GM04504 (cell line): Measurements from ENCODE around the gene BTNL3.
"Not testable (repeated sequence)": the region's sequence is repeated elsewhere in the genome, so short reads cannot be mapped to it uniquely, and the experiment has no call there.

Experiments used
- DNase-seq: peaks from one replicate; pipeline ENCODE4 v3.0.0-alpha.2; 2012; ENCODE audit warnings: low read depth

BTNL3 gene

DNA sequence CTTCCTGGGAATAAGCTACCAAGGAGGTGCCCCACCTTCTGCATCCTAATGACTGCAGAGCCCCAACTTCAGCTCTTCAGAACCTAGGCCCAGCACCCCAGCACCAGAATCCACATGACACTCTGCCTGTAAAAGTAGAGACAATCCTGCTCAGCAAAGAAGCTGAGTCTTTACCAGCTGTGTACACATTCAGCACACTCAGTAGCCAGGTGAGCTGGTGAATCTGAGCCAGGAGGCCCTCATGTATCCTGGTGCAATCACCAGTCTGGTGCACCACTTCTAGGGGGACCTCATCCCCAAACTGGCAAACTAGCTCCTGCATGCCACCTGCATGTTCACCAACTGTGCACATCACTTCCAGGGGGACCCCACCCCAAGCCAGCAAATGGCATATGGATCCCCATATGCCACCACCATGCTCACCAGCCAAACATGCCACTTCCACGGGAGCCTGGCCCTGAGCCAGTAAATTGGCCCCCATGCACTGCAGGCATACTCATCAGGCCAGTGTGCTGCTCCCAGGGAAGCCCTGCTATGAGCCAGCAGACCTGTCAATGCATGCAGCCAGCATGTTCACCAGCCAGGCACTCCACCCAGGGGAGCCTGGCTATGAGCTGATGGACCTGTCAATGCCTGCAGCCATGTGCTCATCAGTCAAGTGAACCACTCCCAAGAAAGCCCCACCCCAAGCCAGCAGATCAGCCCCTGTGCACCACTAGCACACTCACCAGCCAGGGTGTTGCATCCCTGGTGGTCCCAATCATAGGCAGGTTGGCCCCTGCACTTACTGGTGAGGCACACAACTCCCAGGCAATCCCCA is 35.8 kb downstream of the BTNL3 start:
- DNase-seq: no peak

DNA sequence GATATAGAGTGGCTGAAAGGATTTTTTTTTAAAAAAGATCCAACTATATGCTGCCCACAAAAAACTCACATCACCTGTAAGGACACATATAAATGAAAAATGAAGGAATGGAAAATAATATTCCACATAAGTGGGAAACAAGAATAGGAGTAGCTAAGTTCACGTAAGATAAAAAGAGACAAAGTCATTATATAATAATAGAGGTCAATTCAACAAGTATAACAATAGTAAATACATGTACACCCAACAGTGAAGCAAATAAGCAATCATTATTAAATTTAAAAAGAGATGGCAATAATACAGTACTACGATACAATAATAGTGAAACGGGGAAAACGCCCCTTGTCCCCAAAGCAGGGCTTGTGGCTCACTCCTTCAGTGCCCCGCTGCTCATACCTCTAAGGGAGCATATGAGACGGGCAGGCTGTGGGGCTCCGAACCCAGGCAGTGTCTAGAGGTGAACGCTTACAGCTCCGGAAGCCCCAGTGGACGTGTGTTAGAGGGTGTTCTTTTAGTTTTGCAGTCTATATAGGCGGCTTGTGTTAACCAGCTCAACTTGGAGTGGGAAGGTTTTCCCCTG is 38.9 kb downstream of the BTNL3 start:
- no peak for DNase-seq

DNA sequence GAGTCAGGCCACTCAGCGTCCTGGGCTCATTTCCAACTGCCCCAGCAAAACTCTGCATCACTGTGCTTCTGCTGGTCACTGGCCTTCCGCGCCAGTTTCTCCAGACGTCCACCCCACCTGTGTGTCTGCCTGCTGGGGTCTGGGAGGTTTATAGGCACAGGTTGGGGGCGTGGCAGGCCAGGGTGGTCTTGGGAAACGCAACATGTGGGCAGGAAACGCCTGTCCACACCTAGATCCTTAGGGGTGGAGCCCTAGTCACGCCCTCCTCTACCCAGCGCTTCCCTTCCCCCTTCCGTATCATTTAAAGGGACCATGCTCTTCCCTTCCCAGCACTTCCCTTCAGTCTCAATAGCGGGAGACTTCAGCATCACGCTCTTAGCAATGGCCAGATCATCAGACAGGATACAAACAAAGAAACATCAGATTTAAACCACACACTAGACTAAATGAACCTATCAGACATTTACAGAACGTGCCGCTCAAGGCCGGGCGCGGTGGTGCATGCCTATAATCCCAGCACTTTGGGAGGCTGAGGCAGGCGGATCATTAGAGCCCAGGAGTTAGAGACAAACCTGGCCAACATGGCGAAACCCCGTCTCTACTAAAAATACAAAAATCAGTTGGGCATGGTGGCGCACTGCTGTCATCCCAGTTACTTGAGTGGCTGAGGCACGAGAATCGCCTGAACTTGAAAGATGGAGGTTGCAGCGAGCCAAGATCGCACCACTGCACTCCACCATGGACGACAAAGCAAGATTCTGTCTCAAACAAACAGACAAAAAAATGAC is 39.6 kb downstream of the BTNL3 start:
- DNase-seq: no peak

DNA sequence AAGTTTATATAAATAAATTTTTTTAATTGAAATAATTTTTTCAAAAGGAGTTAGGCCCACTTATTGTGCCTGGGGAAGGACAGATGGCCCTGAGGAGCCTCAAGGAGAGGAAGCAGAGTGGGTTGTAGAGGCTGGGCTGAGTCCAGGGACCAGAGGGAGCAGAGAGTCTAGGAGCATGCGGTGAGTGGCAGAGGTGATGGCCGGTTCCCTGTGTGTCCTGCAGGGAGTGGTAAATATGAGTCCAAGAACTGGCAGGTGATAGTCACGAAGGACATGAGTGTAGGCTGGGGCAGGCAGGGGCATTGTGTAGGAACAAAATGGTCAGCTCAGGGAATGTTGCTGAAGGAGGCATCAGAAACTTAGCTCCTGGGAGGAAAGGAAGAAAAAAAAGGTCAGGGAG is 43.1 kb downstream of the BTNL3 start:
- no peak for DNase-seq

DNA sequence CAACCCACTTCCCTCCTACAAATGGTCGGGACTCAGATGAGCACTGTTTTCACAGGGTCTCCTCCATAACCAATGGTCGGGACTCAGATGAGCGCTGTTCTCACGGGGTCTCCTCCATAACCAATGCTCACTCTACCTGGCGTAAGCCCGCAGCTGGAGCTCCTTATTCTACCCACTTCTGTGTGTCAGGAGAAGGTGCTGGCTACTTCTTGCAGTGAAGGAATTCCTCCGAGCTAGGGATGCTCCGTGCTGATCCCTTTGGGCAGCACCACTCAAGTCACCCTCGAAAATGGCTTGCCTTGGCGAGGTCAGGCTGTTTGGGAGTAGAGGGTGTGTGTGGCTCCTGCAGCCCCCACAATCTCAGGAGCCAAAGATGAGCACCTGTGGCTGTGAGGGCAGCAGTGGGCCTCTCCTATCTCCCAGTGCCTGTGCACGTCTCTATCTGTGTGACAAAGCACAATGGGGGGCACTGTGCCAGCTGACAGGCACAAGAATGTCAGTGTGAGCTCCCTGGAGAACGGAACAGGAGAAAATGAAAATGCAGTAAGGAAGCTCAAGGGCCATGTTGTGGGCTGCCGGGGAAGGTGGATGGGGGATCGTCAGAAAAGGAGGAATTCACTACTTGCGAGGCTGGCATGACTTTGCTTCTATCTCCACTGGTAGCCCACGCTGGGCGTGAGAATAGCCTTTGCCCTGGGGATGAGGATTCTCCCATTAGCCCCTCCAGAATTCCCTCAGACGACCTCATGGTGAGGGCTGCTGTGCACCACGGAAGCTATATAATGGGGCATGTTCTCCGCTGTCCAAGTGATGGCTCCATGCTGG is 47.6 kb downstream of the BTNL3 start:
- DNase-seq: no peak

DNA sequence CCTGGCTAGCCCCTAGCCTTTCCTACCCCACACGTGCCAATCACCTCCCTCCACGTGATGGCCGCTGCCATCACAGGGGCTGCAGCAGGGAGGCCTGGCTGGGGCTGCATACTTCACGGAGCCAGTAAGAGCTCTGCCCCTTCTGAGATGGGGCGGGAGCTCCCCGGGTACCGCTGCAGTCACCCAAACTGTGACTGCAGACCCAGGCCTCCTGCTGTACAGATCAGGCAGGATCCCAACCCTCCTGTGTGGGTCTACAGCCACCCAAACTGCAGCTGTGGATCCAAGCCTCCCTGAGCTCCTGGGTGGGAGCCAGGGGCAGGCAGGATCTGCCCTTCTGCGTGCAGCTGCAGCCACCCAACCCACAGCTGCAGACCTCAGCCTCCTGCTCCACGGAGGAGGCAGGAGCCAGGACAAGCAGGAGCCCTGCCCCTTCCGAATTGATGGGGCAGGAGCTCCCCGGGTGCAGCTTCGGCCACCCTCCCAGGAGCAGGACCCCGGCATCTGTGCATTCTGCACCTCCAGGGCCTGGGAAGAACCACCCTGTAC is 48.2 kb downstream of the BTNL3 start:
- DNase-seq: no peak

DNA sequence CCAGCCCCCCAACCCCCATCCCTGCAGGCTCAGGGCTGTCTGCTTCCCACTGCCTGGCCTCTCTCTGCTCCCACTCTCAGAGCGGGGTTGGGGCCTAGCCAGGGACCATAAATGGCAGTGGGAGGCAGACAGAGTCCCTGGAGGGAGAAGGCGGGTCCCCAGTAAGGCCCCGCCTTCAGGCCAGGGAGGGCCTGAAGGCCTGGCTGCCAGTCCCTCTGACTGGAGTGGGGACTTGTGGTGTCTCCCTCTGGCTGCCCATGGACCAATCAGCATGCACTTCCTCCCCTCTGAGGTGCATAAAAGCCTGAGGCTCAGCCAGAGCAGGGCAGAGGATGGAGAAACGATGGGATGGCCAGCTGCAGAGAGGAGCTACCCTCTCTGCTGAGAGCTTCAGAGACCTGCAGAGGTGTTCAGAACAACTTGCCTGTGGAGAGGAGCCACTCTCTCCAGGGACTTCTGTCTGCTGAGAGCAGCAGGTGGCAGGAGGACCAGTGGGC is 48.8 kb downstream of the BTNL3 start:
- no peak for DNase-seq

DNA sequence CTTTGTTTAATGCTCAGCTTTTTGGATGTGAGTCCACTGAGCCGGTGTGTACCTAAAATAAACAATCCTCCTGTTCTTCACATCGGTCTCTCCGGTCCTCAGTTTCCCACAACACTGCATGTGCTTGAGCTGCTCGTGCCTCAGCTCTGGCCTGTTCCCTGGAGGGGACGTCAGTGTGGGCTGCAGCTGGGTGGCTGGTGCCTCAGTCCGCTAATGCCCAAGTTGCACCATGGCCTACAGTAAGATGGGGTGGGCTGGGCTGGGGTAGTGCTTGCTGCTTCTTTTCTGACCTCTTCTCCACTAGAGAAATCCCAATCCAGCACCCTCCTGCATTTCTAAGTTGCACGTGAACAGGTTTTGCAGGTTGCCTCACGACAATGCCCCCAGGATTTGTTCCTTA is 50.8 kb downstream of the BTNL3 start:
- DNase-seq: no peak

DNA sequence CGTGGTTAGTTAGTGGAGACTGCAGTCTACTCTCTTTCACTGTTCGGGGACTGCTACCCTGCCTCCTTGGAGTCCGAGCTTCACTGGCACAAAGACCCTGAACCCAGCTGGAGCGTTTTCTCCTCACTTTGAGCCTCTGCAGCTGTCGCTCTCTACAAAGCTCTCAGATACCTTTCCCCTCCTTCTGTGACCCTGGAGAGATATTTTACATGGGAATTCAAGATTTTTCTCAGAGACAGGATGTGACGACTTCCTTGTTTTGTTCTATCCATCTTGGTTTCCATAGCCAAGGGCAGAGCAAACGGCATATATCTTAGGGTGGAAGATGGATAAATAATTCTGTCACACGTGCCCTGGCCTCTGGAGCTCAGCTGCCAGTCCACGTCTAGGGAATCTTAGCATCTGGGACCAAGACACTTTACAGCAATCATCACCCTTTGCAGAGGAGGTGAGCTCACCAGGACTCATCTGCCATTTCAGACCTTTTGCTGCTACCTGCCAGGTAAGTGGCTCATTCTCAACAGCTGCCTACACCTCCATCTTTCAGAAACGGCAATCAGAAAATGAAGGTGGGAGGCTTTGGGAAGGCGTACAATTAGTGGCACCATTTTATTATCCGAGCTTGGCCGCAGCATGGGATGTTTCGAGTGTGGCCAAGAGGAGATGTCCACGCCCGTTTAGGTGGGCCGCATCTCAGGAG is 51.4 kb downstream of the BTNL3 start, which contains the start of gene BTNL9:
BTNL9 (plus strand) TSS at position 336 of the 700 bp plus-strand sequence. CDS start 5,224 bp downstream, outside the sequence.
- no peak for DNase-seq

DNA sequence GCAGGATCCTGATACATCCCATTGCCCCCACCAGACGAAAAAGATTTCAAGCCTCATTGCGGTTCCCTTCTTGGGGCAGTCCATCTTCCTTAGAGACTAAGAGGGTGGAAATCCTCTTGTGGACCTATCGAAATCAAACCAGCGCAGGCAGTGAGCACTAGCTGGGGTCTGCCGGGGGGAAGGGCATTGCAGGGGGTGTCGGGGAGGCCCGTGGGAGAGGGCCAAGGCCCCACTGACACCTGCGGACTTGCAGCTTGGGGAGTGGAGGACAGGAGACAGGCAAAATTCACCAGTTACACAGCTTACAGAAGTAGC is 51.9 kb downstream of the BTNL3 start:
- DNase-seq: no peak

DNA sequence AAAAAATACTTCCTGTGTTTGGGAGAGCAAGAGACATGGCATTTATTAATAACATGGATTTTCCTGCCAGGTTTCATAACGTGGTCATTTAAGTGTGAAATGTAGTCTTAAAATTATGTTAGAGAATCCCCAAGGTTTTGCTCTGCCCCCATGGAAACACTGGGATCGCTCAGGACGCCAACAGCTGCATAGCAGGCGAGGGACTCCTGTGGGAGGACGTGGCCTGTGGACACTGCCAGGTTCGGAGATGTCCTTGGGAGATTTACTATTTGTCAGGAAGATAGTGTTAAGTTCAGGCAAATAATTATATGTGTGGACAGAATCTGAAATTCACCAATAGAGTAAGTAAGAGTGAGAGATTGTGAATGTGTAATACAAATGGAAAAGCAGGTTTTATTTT is 52.4 kb downstream of the BTNL3 start:
- DNase-seq: no peak

DNA sequence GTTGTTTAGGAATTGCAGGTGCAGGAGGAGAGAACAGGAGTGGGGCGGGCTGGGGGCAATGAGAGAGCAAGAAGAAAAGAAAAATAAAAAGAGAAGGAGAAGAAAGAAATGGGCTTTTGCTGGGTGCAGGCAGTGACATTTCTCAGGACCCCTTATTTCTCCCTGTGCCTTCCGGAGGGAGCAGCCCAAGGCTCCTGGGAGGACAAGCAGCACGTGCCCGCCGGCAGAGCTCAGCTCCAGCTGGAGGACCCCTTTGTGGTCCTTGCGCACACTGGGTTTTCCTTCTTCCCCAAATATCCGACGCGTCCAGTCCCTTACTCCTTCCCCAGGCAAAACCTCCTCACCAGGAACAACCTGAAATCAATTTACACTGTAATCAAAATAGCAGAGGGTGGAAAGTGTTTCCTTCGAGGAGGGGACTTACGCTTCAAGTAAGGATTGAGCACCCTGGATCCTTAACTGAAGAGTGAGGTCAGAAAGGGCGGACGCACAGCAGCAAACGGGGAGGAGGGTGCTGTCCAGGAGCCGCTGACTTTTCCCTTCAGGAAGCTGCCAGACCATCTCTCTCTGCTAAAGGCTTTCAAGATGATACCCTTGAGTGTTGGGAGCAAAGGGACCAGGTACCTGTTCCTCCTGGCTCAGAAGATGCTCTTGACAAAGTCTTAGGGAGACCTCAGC is 53.5 kb downstream of the BTNL3 start:
- no peak for DNase-seq

DNA sequence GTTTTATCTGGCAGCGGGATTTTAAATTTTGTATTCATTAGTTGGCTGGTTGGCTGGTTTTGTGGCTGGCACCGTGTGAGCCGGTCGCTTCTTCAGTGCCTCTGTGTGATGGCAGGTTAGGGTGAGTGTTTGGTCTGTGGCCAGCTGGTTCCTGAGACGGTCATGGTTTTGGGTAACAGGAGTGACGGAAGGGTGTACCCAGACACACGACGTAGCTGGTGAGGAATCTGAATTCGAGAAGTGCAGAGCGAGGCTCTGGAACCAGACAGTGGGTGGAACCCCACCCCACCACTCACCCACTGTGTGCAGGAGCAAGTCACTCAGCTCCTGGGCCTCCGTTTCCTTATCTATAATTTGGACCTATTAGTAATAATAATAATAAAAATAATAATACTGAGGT is 54.1 kb downstream of the BTNL3 start:
- no peak for DNase-seq

DNA sequence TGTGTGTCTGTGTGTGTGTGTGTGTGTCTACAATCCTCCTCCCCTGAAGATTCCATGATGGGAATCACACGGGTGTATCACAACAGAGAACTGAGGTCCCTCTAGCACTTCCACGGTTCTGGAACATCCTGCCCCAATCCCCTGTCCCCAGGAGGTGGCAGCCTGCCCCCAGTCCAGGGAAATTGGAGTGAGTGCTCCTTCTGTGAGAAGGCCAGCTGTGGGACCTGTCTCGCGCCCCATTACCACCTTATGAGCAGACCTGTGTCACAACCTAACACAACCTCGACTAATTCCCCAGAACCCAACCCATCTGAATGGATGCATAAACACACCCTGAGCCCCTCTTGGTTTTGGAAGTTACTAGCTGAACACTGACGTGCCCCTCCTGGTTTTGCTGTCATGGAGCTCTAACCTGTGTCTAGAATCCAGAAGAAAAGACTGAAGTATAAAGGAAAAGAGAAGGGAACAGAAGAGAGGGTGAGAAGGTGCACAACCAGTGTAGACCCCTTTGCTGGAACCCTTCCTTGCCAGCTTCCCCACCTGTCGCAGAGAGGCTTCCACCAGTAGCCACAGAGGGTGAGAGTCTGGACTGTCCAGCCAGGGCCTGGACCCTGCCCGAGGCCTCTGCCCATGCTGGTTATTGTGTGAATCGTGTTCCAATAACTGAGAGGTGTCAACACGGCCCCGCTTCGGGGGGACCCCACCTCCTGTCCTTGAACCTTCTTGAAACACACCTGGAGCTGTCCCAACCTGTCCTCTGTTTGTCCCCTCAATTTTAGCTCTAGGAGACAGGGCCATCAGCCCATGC is 54.8 kb downstream of the BTNL3 start:
- DNase-seq: no peak

DNA sequence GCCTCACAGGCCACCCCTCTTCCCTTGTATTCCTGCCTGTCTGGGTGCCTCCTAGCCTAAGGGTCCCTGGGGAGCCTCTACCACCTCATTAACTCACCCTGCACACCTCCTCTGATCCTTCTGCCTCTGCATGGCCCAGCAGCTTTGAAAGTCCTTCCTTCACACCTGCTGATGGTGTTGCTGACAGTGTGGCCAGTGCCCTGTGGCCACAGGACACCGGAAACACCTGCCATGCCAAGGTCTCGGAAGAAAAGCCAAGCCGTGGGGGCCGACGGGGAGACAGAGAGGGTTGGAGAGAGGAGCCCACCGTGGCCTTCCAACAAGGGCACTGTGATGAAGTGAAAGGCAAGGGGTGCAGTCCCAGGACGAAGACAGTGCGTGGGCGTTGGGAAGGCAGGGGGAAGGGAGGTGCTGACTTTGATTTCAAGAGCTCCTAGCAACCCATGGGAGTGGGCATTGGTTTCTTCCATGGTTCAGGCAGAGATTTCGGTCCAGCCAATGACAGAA is 55.5 kb downstream of the BTNL3 start:
- no peak for DNase-seq

DNA sequence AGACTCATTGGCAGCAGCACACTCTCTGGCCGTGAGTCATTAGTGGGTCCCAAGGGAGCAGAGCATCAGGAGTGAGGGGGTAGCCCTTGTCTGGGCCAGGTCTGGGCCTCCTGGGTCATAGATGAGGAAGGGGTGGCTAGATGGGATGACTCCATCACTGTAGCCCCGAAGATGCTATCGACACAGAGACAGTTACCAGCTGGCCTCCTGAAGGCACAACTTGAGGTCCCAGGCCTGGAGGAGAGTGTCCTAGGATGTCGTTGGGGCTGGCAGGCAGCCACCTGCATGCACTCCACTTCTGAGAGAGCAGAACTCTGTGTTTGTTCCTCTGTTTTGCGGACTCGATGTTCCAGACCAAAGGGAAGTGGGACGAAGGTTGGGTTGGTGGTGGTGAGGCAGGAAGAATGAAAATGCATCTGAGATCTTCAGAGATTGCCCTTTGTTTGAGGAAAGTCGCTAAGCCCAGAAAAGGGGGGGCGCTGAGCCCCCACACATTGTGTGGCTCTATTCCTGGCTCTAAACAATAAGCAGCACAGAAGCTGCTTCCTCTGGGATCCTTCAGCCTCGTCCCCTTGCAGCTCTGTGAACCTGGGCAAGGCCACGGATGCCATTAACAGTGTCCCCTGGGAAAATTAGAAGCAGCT is 56.1 kb downstream of the BTNL3 start:
- DNase-seq: no peak

DNA sequence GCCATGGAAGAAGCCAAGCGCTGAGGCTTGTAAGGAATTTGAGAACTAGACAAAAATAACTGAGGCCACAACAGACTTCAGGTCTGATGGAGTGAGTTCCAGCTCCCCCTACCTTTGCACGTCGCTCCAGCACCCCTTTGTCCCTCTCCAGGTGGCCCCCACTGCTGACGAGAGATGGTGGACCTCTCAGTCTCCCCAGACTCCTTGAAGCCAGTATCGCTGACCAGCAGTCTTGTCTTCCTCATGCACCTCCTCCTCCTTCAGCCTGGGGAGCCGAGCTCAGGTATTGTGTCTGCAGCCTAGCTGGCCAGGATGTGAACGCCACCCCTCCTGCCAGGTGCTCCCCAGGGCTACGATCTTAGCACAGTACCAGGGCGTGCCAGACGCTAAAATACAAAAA is 56.7 kb downstream of the BTNL3 start:
- no peak for DNase-seq

DNA sequence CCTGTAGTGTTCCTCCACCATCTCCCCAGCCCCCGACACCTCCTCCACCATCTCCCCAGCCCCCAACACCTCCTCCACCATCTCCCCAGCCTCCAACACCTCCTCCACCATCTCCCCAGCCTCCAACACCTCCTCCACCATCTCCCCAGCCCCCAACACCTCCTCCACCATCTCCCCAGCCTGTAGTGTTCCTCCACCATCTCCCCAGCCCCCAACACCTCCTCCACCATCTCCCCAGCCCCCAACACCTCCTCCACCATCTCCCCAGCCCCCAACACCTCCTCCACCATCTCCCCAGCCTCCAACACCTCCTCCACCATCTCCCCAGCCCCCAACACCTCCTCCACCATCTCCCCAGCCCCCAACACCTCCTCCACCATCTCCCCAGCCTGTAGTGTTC is 57.2 kb downstream of the BTNL3 start:
- DNase-seq: not testable (repeated sequence)

DNA sequence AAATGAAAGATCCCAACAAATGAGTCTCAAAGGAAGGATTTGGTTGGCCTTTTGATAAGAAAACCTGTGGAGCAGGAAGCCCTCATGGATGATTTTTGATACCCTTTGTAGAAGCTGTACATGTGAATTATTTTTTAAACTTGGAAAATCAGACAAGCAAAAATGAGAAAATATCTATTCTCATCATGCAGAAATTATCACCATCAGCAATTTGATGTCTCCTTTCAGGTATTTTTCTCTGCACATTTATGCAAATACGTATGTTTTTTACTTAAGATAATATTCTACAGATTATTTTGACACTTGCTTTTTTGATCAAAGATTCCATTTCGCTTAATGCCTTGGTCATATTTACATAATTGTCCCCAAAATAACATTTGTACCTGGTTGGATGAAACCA is 58.6 kb downstream of the BTNL3 start:
- DNase-seq: no peak
